ENCODE measurements around the gene CABP4.

CABP4 gene

DNA sequence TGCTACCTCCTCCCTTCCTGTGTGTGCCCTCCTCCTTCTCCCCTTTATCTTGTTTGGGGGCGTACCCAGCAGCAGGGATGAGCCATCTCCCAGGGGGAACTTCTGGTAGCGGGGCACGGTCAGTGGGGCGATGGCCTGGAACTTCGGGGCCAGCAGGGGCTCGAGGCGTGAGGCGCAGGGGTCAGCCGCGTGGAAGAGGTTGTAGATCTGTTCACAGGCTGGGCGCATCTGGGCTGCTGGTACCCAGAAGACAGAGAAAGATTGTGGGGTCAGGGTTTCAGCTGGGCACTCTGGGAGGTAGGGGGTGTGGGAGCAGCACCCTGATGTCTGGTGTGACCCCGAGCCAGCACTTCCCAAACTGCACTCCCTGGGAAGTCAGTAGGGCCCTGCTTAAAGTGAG lies 41.0 kb downstream of the CABP4 start:
- DNase-seq (ENCODE audit: low spot score): peak; percentile 56

DNA sequence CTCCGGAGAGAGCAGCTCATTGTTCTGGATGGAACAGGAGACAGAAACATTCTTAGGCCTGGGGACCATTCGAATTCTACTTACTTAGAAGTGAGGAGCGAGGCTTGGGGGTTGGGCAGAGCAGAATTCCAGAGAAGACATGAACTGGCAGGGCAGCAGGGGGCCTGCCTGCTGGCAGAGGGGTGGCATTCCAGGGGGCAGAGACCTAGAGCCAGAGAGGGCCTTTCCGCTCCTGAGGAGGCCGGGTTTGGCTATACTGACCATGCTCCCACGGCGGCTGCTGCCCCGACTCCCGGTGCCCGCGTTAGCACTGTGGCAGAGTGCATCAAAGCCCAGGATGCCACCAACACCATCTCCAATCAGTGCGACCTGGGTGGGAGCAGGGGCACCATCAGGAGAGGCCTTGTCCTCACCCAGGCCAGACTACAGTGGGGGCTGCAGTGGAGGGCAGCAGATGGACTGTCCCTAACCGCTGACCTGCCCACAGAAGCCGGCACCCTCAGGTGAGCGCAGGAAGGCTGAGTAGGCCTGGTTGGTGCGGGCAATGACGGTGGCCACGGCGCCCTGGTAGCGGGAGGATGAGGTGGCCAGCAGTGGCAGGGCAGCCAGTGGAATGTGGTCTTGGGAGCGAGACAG lies 42.6 kb downstream of the CABP4 start:
- no peak for DNase-seq (ENCODE audit: low spot score)

DNA sequence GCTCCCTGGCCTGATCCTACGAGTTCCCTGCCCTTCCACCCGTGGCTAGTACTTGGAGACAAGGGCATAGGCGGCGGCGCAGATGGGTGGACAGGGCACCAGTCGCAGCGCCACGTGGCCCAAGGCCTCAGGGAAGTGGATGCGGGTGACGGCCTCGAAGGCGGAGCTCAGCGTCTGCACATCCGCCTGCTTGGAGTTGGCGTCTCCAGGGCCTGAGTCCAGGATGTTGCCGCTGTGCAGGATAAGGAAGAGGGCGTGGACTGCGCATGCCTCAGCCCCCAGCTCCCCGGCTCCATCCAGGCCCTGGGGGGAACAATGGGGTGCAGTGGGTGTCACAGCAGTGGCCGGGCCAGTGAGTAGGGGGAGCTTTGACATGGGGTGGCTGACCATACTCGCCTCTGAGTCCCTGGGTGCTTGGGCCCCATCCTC lies 43.4 kb downstream of the CABP4 start:
- no peak for DNase-seq (ENCODE audit: low spot score)

DNA sequence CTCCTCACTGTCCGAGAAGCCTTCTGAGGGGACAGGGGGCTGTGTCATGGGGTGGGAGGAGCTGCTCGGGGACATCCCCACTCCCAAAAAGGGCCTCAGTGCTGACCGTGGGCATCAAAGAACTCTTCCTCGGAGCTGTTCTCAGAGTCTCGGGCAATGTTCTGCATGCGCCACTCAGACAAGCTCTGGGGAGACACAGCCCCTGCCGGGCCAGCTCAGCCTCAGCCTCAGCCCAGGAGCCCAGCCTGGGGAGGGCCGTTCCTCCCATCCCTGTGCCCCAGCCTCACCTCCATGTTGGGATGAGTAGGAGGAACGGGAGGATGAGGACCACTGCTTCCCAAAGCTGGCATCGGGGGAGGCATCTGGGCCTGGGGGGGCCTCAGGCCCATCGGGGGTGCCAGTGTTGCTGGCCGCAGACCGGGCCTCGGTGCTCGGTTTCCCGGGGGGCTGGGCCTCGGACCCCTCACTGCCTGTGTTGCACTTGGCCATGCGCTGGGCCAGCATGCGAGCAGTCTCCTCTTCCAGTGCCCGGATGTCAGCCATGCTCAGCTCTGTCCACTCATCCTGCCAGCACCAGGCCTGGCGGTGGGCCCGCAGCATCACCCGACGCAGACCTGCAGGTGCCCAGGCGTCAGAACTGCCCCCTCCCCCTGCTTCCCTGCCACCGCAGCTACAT lies 44.8 kb downstream of the CABP4 start:
- DNase-seq (ENCODE audit: low spot score): no peak

DNA sequence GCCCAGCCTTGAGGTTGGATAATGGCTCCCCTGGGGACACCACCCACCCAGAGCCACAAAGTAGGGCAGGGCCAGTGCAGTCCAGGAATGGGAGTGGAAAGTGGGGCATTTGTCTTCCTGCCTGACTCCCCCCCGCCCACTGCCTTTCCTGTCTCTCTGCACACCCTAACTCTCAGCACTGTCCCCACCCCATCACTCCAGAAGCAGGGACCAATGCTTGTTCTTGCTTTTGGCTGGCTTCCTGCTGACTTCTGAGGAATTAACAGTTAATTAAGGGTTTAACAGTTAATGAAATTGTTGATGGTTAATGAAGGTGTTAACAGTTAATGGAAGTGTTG lies 45.3 kb downstream of the CABP4 start:
- DNase-seq (ENCODE audit: low spot score): no peak

DNA sequence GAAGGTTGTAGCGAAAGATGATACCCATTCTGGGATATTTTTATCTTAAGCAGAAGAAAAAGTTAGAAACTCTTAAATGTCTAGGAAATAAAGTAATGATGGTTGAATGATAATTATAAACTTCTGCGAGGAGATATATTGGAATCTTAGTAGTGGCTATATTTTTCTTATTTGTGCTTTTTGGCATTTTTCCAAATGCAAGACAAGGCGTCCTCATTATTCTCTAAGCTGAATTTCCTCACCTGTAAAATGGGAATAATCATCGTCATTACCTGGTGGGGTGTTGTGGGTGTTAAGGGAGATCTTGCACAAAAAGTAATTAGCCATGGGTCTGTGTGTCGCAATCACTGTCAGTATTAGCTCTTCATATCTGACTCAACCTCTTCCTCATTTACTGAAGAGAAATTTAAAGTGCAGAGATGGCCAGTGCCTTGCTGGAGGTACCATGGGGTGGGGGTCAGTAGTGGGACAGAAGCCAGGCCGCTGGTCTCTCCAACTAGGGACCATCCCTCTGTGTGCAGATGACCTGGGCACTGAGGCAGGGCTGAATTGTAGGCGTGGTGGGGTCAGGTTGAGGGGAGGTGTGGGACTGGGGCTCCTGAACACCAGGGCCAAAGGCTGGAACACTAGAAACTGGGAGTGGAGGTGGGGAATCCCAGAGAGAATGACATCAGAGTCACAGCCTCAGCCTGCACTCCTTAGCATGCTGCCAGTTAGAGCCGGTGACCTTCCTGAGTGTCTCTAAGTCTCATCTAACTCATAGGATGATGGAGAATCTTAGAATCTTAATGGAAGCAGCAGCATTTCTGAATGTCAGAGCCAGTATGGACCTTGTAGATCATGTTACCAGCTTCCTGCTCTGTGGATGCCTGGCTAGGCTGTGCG lies 45.9 kb downstream of the CABP4 start:
- peak; percentile 76 for DNase-seq (ENCODE audit: low spot score)

DNA sequence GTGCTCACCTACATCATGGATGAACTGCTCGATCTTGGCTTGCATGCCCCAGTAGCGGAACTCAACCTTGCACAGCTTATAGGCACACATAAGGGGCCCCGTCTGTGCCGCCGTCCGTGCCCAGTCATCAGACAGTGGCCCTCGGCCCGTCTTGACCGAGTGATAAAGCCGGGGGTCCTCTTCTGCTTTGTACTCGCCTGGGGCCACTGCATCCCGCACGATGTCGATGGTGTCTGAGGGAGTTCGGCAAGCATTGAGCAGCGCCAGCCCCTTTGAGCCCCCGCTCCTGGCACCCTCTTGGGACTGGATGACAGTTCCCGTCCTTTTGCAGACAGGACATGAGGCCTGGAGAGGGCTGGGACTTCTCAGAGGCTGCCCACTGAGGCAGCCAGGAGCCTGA lies 46.7 kb downstream of the CABP4 start:
- DNase-seq (ENCODE audit: low spot score): no peak

DNA sequence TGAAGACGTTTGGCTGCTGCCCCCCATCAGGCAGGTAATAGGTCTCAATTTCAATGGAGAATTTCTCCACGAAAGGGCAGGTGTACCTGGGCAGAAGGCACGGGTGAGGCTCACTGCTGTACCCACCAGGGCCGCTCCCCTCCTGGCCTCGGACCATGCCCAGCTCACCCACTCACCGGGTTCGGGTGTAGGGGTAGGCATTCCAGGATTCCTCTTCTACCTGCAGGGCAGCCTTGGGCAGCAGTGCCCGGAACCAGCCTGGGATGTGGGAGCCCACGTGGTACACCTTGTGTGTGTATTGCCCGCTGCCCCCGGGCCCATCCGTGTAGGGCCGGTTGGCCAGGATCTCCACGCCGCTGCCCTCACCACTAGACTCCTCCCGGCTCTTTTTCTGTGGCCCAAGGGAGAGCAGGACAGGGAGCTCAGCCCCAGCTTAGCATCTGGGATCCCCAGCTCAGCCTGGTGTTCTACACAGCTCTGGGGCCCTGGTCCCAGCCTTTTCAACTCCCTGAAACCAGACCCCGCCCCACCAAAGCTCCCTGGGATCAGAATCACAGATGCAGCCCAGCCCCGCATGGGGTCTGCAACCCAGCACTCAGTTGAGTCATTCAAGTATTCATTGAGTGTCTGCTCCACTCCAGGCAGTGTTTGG lies 47.3 kb downstream of the CABP4 start:
- no peak for DNase-seq (ENCODE audit: low spot score)

DNA sequence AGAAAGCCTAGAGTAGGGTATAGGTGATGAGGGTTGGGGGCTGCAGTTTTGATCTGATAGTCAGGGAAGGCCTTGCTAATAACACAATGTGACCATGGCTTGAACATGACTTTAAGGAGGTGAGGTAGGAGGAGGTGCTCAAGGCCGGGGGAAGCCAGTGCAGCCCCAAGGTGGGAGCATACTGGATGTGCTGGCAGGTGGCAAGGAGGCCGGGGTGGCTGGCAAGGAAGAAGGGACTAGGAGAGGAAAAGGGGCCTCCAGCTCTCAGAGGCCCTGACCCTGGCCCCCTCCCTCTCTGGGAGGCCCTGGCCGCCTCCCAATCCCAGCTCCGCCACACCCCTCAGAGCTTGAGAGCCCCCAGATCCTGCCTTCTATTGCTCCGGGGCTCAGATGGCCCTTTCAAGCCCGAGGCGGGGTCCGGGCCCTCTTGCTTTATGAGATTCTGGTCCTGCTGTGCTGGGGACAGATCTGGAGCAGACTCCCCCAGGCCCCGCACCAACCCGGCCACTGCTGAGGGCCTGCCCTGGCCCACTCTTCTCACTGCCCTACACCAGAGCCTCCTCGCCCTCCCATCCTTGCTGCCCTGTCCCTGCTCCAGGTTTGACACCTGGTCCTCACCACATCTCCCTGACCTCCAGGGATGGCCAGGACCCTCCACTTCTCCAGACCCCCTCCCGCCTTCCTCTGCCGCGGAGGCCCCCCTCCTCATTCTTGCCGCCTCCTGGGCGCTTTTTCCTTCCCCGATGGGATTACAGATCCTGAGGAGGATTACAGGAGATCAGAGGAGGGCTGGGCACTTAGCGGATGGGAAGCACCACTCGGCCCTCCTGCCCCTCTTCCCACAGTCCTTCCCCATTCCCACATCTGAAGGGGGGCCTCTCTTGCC lies 48.2 kb downstream of the CABP4 start:
- DNase-seq (ENCODE audit: low spot score): peak; percentile 76

DNA sequence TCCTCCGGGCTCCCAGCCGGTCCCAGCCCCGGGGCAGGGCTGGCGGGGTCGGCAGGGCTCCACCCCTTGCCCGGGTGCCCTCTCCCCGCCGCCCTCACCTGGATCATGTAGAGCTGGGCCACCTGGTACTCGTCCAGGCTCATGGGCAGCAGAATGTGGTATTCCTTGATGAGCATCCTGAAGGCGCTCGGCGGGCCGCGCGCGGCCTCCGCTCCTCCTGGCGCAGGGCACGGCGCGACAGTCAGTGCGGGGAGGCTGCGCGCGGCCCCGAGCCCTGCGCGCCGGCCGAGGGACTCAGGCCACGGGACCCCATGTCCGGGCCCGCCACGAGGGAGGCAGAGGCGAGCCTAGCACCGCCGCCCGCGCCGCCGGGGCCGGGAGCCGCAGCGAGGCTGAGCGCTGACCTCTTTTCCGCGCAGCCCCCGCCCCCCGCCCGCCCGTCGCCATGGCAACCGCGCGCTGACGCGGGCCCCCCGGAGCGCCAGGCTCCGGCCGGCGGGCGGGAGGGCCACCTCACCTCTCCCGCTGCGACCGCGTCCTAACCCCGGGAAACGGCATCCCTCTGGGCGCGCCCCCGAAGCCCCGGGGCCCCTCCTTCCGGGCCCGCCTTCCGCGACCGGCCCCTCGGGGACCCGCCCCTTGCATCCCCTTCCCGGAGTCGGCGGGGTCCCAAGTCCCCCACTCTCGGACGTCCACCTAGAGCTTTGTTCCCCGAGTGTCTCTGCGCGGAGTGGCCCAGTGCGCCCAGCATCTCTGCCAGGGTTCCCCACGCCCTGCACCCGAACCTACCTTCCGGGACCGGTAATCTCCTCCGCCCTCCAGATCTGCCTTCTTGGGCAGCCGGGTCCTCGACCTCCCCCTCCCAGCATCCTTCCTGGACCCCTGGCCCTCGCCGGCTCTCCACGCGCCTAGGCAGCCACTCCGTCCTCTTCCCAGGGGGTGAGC lies 49.1 kb downstream of the CABP4 start:
- DNase-seq (ENCODE audit: low spot score): peak; percentile 98

DNA sequence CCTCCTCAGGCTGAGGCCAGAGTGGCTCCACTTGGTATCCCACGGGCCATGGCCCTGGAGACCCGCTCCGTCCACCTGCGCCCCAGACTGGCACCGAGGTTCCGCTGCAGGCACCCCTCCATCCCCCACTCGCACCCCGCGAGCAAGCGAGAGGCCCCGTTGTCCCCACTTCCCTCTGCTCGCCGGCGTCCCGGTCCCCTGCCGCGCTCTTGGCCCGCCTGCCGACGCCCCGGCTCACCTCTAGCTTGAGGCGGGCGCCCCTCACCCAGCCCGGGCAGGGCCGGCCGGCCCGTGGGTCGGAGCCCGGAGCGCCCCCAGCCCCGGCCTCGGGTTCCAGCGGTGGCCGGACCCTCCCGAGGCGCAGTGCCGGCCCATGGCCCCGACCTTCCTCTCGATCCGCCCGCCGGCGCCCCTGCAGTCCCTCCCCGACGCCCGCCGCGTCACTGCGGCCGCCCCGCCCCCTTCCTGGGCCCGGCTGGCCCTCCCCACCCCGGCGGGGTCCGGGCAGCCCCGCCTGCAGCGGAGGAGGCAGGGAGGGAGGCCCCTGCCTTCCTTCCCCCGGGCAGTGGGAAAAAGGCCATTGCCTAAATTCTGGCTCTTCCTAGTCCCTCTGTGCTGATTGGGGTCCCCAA lies 49.9 kb downstream of the CABP4 start, which contains the start of gene PITPNM1:
Gene PITPNM1 (minus strand): TSS at position 414 of the 632 bp plus-strand sequence. CDS start 1,183 bp downstream, outside the sequence.
- DNase-seq (ENCODE audit: low spot score): peak; percentile 99

DNA sequence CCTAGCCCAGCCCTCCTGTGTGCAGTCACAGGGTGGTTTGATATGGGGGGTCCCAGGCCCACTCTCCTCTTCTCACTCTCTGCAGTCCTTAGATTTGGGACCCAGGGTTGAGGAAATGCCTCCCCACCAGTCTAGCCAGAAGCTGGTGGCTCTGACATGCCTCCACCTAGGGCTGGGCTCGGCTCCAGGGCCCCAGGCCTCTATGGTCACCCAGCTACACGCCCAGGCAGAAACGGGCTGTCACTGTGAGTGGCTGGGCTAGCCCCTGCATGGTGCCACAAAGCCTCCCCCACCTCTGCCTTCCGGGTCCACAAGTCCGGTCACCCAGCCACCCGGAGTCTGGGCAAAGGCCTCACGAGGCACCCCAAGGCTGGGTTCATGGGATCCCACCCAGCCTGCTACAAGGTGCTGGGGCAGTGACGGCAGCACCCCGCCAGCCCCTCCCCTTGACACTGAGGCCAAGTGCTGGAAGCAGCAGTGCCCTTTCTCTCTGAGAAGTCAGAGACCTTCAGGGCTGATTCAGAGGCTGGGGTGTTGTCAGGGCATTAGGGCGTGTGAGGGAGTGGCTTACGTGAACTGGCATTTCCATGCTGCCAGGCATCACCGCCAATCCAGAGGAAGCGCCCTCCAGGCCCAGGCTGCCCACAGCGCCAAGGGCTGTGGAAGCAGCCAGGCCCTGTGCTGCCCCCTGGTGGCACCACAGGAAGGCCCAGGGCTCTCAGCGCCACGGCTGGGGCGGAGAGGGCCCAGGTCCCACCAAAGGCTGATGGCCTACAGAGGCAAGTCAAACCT lies 50.6 kb downstream of the CABP4 start:
- peak; percentile 100 for DNase-seq (ENCODE audit: low spot score)

DNA sequence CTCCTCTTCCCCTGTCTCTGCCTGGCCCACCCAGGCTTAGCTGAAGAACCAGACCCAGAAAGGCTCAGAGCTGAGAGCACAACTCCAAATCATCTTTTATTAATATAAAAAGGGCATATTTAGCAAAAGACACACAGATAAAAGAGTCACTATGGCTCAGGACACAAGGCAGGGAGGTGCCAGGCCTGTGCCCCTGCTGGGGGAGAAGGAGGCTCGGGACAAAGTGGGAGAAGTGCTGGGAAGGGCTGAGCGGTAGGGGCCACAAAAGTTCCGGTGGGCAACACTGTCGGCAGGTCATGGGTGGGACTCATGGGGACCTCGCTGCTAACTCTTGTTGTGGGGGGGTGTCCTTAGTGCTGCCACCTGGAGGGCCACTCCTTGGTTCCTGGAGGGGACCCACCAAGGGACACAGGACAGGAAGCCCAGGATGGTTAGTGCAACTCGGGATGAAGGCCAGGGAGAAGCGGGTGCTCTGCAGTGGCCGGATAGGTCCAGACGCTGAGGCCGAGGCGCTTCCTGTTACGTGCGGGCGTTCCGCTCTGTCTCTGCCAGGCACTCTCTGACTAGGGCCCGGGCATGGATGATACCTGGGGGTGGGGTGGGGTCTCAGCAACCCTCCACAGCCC lies 51.4 kb downstream of the CABP4 start:
- no peak for DNase-seq (ENCODE audit: low spot score)

DNA sequence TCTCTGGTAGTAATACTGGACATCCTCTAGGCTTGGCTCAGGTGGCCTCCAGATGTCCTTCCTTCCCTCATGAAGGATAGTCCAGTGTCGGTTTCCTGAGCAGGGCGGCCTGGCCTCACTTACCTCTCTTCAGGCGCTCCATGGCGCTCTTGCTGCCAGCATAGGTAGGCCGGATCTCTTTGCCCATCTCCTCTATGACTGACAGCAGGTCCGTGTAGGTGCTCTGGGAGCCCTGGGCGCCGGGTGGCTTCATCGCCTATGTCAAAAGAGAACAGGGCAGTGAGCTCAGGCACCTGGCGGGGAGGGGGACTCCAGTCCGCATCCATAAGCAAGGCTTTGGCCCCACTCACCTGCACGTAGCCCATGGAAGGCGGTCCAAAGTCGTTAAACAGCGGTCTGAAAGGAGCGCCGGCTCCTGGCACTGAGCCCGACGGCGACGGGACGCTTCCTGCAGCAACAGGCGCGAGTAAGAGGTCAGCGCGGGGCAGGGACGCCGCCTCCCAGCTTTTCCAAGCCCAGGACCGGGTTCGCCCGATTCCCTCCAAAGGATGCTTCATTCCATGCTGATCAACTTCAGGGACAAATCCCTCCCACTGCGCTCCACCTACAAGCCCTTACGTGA lies 52.2 kb downstream of the CABP4 start:
- DNase-seq (ENCODE audit: low spot score): peak; percentile 98

DNA sequence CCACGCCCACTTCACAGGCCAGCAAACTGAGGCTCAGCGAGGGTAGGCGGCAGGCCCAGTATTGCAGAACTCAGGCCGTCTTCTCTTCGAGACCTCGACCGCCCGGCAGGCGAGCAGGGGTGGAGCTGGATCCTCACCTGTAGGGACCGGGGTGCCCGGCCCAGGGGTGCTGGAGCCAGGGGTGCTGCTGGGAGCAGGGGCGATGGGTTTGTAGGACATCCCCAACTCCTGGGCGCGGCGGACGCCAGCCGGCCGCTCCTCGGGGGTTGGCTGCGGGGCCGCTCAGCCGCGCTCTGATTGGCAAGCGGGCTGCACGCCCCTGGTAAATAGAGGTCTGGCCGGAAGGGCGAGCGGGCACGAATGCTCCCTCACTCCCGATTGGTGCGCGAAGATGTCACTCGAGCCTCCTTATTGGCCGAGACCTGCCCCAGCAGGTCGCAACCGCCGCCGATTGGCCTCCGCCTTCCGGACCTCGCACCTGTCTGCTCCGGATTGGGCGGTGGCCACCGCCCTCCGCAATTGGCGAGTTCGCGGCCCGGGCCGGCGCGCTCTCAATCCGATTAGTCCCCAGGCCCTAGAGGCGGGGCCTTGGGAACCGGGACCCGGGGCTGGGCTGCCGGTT lies 52.8 kb downstream of the CABP4 start, which contains the start of gene CDK2AP2:
Gene CDK2AP2 (minus strand): TSS at position 299 of the 622 bp plus-strand sequence. CDS start 80 bp downstream, at position 219.
- peak; percentile 100 for DNase-seq (ENCODE audit: low spot score)

DNA sequence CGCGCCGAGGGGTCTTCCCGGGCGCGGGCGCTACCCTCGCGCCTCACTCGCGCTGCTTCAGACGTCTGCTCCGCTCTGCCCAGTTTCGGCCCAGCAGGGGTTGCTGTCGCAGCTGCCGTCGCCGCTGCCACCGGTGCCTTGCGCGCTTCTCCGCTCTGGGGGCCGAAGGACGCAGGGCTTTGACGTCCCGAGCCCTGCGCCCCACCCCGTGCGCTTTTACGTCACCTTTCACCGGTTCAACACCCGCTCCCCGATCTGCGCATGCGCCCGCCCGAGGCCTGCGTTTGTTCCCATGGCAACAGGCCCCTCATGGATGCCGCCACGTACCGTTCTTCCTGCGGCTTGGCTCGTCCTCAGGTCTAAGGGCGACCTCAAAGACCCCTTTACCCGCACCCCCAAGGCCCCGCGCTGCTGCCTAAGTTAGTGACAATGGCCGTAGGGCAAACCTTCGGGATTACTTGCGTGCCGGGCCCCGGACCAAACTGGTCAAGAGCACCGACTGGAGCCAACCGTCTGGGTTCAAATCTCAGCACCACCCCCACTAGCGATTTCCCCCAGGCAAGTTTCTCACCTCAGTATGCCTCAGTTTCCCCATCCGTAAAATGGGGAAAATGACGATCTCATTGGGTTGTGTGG lies 53.5 kb downstream of the CABP4 start:
- DNase-seq (ENCODE audit: low spot score): peak; percentile 100

DNA sequence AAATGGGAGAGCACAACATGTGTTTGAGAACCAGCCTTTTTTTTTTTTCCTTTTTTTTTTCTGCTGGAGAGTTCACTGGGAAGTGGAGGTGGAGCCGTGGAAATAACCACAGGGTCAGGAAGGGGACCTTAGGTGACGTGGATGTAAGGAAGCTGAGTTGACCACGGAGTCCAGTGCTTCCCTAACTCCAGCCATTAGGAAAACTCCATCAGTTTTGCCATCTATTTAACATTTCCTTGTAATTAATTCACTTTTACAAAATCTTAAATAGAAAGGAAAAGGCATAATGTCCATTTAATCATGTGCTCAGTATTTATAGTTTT lies 54.8 kb downstream of the CABP4 start:
- DNase-seq (ENCODE audit: low spot score): no peak
